Measurements from ENCODE around the gene KRTAP4-16.
"Not testable (repeated sequence)": the region's sequence is repeated elsewhere in the genome, so short reads cannot be mapped to it uniquely, and the experiment has no call there.

The KRTAP4-16 gene

DNA sequence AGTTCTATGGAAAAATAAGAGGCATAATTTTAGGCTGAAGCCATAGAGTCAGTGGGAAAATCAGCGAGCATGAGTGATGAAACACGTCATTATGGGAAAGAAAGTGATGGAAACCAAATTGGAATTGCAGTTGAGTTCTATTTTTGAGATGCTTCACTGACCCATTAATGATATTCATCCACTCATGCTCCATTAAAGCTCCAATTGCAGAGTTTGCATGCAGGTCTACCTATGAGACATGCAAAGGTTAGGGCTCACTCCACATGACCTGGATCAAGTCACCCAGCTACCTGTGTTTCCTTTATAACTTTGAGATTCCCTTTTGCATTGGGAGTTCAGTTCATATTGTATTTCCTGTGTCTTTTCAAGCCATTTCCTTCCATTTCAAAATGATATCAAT, 28.3 kb downstream of the KRTAP4-16 start:
- DNase-seq (ENCODE audit: low spot score) = no peak

DNA sequence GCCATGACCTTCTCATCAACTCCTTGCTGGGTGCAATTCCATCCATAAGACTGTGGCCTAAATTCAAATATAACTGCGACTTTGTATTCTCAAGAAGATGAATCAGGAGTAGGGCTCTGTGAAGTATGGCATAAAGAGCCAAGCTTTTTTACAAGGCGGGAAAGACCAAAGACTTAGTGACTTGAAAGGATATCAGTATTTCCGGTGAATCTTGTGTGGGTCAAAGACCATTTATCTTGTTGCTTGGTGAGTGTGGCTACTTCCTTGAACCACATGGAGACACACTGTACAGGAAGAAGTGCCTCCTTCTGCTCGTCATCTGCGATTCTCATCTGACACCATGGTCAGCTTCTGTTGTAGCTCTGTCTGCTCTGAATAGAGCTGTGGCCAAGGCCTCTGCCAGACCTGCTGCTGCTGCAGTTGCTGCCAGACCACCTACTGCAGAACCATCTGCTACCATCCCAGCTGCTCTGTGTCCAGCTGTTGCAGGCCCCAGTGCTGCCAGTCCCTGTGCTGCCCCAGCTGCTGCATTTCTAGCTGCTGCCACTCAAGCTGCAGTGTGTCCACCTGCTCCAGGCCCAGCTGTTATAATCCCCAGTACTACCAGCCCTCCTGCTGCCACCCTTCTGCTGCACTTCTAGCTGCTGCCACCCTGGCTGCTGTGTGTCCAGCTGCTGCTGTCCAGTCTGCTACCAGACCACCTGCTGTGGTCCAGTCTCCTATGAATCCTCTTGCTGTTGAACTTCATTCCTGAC, 30.2 kb downstream of the KRTAP4-16 start:
- no peak for DNase-seq (ENCODE audit: low spot score)

DNA sequence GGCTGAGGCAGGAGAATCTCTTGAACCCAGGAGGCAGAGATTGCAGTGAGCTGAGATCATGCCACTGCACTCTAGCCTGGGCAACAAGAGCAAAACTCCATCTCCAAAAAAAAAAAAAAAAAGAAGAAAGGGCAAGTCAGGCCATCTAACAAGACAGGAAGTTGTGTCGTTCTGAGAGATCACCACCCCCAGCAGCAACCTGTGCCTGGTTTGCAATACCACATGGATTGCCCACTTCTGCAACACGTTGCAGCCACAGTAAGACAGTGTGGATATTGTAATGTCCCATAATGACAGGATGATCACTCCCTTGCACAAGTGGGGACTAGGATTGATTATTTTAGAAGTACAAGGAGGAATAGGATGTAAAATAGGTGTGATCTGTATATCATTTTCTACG, 33.0 kb downstream of the KRTAP4-16 start:
- DNase-seq (ENCODE audit: low spot score) = no peak

DNA sequence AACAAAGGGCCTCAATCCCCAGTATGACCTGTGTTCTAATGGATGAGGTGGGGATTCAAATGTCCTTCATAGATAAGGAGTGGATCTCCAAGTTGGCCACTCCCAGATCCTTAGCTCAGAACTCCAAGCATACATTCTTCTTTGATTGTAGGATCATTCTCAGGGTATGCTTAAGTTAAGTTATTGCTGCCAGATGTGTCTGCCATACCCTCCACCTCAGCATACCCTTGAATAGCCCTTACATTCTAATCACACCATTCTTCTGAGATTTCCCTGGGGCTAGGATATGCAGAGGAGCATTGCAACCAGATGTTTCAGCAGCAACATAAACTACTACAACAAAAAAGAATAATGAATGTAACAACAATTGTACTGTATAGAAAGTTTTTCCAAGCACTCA, 34.7 kb downstream of the KRTAP4-16 start:
- no peak for DNase-seq (ENCODE audit: low spot score)

DNA sequence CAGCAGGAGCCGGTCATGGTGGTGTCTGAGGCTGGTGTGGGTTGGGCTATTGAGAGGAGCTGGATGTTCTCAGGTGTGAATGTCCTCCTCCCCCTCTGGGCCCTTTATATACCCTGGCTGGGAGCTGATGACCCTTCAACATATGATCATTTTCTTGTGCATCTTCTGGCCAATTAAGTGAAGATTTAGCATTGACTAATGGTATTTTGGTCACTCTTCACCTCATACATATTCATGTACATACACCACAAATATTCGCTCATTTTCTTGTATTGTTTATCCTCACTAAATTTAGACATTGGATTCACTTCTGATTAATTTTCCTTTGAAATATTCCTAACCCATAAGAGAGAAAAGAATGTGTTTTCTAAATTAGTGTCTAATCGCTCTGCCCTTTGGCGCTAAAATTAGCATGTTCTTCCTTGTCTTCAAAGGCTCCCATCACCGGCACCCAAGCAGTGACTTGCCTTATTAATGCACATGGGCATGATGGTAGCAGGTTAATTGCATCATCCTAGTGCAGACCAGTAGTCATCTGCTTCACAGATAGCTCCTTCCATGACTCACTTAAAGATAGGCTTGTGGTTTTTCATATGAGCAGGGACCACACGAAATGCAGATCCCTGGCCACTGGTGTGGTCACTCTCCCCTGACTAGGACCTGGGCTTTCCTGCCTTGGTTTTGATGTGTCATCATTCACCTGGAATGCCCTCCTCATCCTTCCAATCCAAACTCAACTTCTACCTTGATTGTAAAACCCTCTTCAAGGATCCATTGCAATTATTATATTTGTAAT, 36.0 kb downstream of the KRTAP4-16 start, which contains the start of gene KRTAP2-4:
Gene KRTAP2-4, minus strand, starts transcription at position 51 of the 796 bp plus-strand sequence. Its CDS starts 34 bp downstream, at position 17.
- no peak for DNase-seq (ENCODE audit: low spot score)

DNA sequence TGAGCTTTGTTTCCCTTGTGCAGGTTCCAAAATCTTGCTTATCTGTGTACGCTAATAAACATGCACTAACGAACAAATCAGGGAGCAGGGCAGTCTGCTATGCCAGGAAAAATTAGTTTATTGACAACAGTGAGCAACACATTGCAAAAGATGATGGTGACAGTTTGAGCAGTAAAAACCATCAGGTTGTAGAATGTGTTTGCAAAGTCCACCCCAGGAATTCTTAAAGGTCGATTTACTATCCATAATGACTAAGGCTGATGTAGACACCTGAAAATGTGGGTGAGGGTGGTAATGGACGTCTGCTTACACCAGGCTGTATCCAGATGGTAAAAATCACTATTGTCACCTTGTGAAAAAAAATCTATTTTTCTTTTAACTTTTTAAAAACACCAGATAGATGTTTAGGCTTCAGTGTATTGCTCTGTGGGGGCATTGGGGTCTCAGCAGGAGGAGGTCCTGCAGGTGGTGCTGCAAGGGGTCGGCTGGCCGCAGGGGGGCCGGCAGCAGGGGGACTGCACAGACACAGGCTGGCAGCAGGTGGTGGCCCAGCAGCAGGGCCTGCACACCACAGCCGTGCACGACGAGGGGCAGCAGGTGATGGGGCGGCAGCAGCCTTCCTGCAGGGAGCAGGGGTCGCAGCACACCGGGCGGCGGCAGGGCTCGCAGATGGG, 36.9 kb downstream of the KRTAP4-16 start:
- not testable (repeated sequence) for DNase-seq (ENCODE audit: low spot score)

DNA sequence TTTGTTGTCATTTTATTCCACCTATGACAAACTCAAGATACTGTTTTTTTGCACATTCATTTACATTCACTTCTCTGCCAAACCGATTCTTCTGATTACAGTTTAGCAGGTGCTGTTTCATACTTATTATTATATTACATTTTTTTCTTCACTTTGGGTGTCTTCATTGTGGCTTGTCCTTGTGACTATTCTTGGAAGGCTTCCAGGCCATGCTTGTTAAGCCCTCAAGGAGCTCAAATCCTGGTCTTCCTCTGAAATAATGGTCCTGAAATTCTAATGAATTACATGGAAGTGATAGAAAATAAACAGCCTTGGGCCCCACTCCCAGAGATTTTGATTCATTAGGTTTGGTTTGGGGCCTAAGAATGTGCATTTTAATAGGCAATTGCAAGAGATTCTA, 37.7 kb downstream of the KRTAP4-16 start:
- DNase-seq (ENCODE audit: low spot score) = no peak

DNA sequence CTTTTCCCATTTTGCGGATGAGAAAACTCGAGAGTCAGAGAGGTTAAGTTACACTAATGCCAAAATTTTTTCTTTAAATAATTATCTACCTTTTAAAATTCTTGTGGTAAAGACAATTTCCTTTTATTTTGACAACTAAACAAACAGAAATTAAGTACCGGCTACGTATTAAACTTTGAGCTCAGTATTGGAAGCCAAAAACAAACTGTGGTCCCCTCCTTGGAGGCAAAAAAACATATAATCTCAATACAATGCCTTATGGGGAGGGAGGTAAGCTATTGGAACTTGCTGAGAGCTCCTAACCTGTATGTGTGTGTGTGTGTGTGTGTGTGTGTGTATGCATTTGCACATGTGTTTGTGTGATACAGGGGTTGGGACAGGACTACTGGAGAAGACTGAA, 38.6 kb downstream of the KRTAP4-16 start:
- no peak for DNase-seq (ENCODE audit: low spot score)

DNA sequence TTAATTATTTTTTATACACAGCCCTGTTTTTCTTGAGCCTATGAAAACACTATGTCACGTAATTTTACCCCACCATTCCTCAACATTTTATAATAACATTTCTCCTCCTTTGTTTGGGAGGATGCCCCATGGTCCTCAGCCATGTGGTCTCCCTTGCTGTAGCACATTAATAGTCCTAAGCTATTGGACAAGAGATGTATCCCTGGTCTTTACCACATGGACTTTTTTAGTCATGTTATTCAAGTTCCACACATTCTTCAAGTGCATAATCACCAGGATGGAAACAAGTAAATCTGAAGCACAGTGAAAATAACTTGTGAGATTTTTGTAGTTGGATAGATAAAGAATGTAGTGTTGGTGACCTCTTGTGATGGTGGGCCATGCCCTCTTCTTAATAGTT, 40.0 kb downstream of the KRTAP4-16 start:
- no peak for DNase-seq (ENCODE audit: low spot score)

DNA sequence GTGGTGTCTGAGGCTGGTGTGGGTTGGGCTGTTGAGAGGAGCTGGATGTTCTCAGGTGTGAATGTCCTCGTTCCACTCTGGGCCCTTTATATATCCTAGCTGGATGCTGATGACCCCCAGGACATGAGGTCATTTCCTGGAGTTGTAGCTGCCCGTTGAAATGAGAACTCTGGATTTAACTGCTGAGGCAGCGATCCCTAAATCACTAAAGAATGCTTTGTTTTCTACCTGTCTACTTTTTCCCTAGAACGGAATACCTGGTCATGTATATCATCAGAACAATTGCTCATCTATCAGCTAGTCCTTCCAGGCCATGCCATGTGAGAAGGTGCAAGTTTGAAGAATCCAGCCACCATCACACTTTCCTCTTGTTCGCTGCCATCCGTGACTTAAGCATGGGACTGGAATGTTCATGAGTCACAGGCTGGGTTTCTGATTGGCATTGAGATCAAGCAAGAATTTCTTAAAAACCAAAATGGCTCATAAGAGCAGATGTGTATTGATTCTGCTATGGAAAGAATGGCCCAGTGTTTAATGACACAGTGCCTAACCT, 41.9 kb downstream of the KRTAP4-16 start, which contains the start of gene KRTAP2-3:
Gene KRTAP2-3, minus strand, starts transcription at position 63 of the 553 bp plus-strand sequence. CDS start 64 bp downstream, outside the sequence.
- no peak for DNase-seq (ENCODE audit: low spot score)

DNA sequence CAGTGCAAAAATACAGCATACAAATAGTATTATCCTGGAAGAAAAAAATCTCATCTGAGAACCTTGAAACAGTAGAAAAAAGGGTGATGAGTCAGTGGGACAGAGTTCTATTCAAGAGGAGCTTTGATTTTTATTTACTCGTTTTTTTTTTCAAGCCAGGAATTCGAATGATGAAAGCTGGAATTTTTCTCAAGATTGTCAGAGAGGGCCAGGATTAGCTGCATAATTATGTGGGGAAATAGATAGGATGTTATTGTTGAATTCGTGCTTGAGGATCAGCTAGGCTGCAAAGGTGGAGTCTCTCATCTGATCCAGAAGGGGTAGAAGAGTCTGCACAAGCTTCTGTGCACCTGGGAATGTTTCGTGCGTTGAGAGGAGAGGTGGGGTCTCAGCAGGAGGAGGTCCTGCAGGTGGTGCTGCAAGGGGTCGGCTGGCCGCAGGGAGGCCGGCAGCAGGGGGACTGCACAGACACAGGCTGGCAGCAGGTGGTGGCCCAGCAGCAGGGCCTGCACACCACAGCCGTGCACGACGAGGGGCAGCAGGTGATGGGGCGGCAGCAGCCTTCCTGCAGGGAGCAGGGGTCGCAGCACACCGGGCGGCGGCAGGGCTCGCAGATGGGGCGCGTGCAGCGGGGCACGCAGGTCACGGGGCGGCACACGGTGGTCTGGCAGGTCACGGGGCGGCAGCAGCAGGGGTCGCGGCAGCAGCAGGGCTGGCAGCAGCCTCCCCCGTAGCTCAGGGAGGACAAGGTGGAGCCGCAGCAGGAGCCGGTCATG, 42.5 kb downstream of the KRTAP4-16 start:
- DNase-seq (ENCODE audit: low spot score) = not testable (repeated sequence)

DNA sequence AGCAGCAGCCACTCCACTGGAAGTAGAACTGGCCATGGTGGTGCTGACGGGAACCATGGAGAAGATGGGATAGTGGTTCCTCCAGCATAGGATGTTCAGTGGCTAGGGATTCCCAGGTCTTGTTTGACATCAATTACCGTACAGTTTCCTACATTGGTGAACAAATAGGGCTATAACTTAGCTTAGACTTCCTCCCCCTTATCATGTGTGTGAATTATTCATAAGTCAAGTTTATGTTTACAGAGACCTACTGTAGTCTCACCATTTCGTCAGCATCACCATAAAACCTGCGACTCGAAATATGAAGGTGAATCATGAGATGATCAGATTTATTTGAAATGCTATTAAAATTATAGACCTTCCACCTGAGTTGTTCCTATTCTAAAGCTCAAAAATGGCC, 43.3 kb downstream of the KRTAP4-16 start:
- DNase-seq (ENCODE audit: low spot score) = no peak

DNA sequence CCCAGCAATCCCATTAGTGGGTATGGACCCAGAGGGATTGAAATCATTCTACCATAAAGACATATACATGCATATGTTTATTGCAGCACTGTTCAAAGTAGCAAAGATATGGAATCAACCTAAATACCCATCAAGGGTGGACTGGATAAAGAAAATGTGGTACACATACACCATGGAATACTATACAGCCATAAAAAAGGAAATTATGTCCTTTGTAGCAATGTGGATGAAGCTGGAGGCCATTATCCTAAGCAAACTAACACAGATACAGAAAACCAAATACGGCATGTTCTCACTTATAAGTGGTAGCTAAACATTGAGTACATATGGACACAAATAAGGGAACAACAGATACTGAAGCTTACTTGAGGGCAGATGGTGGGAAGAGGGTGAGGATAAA, 44.5 kb downstream of the KRTAP4-16 start:
- DNase-seq (ENCODE audit: low spot score) = no peak

DNA sequence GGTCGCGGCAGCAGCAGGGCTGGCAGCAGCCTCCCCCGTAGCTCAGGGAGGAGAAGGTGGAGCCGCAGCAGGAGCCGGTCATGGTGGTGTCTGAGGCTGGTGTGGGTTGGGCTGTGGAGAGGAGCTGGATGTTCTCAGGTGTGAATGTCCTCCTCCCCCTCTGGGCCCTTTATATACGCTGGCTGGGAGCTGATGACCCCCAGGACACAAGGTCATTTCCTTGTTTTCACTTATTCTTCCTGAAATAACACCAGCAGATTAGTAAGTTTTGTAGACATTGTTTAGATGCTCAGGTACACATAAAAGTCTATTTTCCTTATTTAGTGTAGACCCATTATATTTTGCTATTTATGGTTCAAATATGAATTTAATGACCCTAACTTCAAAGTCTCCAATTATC, 46.9 kb downstream of the KRTAP4-16 start, which contains the start of gene KRTAP2-2:
Gene KRTAP2-2, minus strand, starts transcription at position 101 of the 400 bp plus-strand sequence. Its CDS starts 19 bp downstream, at position 82.
- not testable (repeated sequence) for DNase-seq (ENCODE audit: low spot score)

DNA sequence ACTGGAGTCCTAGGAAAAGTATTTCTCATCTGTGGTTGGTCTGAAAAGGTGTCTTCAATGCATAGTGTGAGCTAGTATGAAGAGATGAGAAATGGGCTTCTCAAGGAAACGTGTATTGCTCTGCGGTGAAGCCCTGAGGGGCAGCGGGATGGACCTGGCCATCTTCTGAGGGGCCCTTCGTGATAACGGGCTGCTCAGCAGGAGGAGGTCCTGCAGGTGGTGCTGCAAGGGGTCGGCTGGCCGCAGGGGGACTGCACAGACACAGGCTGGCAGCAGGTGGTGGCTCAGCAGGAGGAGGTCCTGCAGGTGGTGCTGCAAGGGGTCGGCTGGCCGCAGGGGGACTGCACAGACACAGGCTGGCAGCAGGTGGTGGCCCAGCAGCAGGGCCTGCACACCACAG, 47.5 kb downstream of the KRTAP4-16 start:
- DNase-seq (ENCODE audit: low spot score) = not testable (repeated sequence)

DNA sequence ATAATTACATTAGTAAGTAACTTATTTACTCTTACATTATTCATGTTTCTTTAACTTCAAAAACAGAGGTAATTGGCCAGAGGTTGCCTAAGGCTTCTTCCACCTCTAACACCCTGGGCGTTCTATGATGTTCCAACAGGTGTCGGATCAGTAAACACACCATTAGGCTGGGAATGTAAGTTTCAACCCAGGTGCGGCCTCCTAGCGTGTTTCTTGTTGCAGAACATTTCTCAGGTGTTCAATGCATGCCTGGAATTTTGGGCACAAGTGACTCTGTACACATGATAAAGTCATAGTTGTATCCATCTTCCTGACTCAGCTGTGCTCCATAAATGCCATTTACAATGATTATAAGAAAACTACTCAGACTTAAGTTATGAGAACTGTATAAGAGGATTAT, 48.0 kb downstream of the KRTAP4-16 start:
- no peak for DNase-seq (ENCODE audit: low spot score)

DNA sequence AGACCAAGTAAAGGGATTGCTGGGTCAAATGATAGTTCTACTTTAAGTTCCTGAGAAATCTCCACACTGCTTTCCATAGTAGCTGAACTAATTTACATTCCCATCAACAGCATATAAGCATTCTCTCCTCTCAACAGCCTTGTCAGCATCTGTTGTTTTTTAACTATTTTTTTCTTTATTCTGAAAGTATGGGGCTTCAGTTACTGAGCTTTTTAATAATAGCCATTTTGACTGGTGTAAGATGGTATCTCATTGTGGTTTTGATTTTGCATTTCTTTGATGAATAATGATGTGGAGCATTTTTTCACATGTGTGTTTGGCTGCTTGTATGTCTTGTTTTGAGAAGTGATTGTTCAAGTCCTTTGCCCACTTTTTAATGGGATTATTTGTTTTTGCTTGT, 49.4 kb downstream of the KRTAP4-16 start:
- no peak for DNase-seq (ENCODE audit: low spot score)
